Vagina (tissue), 2 donors: Measurements from ENCODE around the gene PPP2R5C.
"Not testable (repeated sequence)": the region's sequence is repeated elsewhere in the genome, so short reads cannot be mapped to it uniquely, and the experiment has no call there.

Experiments used
- CTCF ChIP-seq, 3 experiments: fragments of 450-650 bp in 2 of 3; fragments of 200-600 bp in 1 of 3; sonication (generic) in 1 of 3; IDR thresholded peaks; one replicate each; pipeline ENCODE4 v1.5.1; 2017 to 2019; ENCODE audit warnings: antibody characterized with exemption in 3 of 3, mild to moderate bottlenecking in 2 of 3, moderate library complexity in 2 of 3
- POLR2A ChIP-seq, 2 donors: fragments of 450-650 bp; IDR thresholded peaks; one replicate each; pipeline ENCODE4 v1.6.1; 2017; ENCODE audit warnings: antibody characterized with exemption in 2 of 2, mild to moderate bottlenecking in 2 of 2, moderate library complexity in 2 of 2

GRCh38 chr14:101711857-101712233 lies 49.7 kb upstream of the PPP2R5C start:
- TF ChIP-seq CTCF, POLR2A (IDR thresholded peaks at IDR 0.05): not testable (repeated sequence)
